CD14-positive monocyte (primary cell): ENCODE measurements around the gene KIF16B. TPM values are rescaled to one million over a fixed set of nuclear protein-coding genes. Genes with fewer than 3 reads are reported as not detected.

Experiments used
- DNase-seq, 3 donors: peaks; one replicate each; pipeline ENCODE4 v3.0.0-alpha.2; 2011 to 2022
- H2AFZ ChIP-seq: 2 replicates; pipeline ENCODE4 v1.6.0; 2012; ENCODE audit warnings: mild to moderate bottlenecking, low read depth, low read length, inconsistent platforms; ENCODE audit not compliant: insufficient read depth, poor library complexity, severe bottlenecking
- H3K27ac ChIP-seq, 2 donors: 1 replicate in 1 of 2; 2 replicates in 1 of 2; pipeline ENCODE4 v1.5.1; 2012 to 2013; ENCODE audit warnings: low read length in 2 of 2, control low read depth in 1 of 2, inconsistent platforms in 1 of 2, low read depth in 1 of 2, mild to moderate bottlenecking in 1 of 2
- H3K27me3 ChIP-seq, 2 donors: one replicate each; pipeline versions ENCODE4 v1.6.0 to v1.6.1; 2011 to 2013; ENCODE audit warnings: low read length in 2 of 2; ENCODE audit not compliant: control insufficient read depth in 2 of 2, insufficient read depth in 2 of 2
- H3K36me3 ChIP-seq, 2 donors: replicated peaks in 1 of 2; 1 replicate in 1 of 2; 2 replicates in 1 of 2; pipeline versions ENCODE4 v1.5.1 to v1.6.1; 2012 to 2013; ENCODE audit warnings: low read length in 2 of 2, control low read depth in 1 of 2, inconsistent platforms in 1 of 2, mild to moderate bottlenecking in 1 of 2; ENCODE audit not compliant: insufficient read depth in 2 of 2, control insufficient read depth in 1 of 2
- H3K4me1 ChIP-seq, 2 donors: 1 replicate in 1 of 2; 2 replicates in 1 of 2; pipeline versions ENCODE4 v1.5.1 to v1.6.1; 2012 to 2013; ENCODE audit warnings: low read length in 2 of 2, control low read depth in 1 of 2, inconsistent platforms in 1 of 2, mild to moderate bottlenecking in 1 of 2, moderate library complexity in 1 of 2; ENCODE audit not compliant: insufficient read depth in 2 of 2, control insufficient read depth in 1 of 2
- H3K4me2 ChIP-seq: replicated peaks from 2 replicates; pipeline ENCODE3; 2012; ENCODE audit warnings: low read length, moderate library complexity, mild to moderate bottlenecking; ENCODE audit not compliant: poor library complexity, severe bottlenecking; ENCODE audit errors: extremely low read depth
- H3K4me3 ChIP-seq, 3 experiments: fragments of 200-600 bp in 1 of 3; sonication (generic) in 1 of 3; replicated peaks in 1 of 3; 1 replicate in 2 of 3; 2 replicates in 1 of 3; pipeline ENCODE4 v1.5.1; 2011 to 2013; ENCODE audit warnings: low read length in 3 of 3, mild to moderate bottlenecking in 3 of 3, control low read depth in 2 of 3, low read depth in 2 of 3, inconsistent platforms in 1 of 3, moderate library complexity in 1 of 3
- H3K79me2 ChIP-seq: 2 replicates; pipeline ENCODE4 v1.6.0; 2012; ENCODE audit warnings: mild to moderate bottlenecking, control low read depth, inconsistent platforms, low read length, moderate library complexity; ENCODE audit not compliant: insufficient read depth
- H3K9ac ChIP-seq: 2 replicates; pipeline ENCODE4 v1.6.0; 2017; ENCODE audit warnings: low read length, mild to moderate bottlenecking; ENCODE audit not compliant: insufficient read depth, poor library complexity, severe bottlenecking
- H3K9me3 ChIP-seq, 2 donors: replicated peaks in 1 of 2; 1 replicate in 1 of 2; 2 replicates in 1 of 2; pipeline versions ENCODE4 v1.5.1 to v1.6.1; 2012 to 2013; ENCODE audit warnings: low read length in 2 of 2, control low read depth in 1 of 2; ENCODE audit not compliant: control insufficient read depth in 1 of 2, insufficient read depth in 1 of 2
- H4K20me1 ChIP-seq: 2 replicates; pipeline ENCODE4 v1.6.0; 2012; ENCODE audit warnings: mild to moderate bottlenecking, low read length, control low read depth, moderate library complexity; ENCODE audit not compliant: insufficient read depth
- H3K27ac Mint-ChIP-seq, 7 donors: one replicate each; pipeline ENCODE4 v1.8.0; 2020; ENCODE audit warnings: mild to moderate bottlenecking in 7 of 7, mixed read lengths in 7 of 7, moderate library complexity in 6 of 7, inconsistent platforms in 2 of 7
- H3K27me3 Mint-ChIP-seq, 3 donors: one replicate each; pipeline ENCODE4 v1.8.0; 2021 to 2022; ENCODE audit warnings: low read depth in 3 of 3, mild to moderate bottlenecking in 3 of 3, mixed read lengths in 3 of 3, moderate library complexity in 3 of 3, inconsistent platforms in 1 of 3
- H3K36me3 Mint-ChIP-seq, 2 donors: one replicate each; pipeline ENCODE4 v1.8.0; 2020; ENCODE audit warnings: mixed read lengths in 2 of 2, inconsistent platforms in 1 of 2, mild to moderate bottlenecking in 1 of 2
- H3K4me1 Mint-ChIP-seq: one replicate; pipeline ENCODE4 v1.8.0; 2020; ENCODE audit warnings: mild to moderate bottlenecking, mixed read lengths
- H3K4me3 Mint-ChIP-seq, 2 donors: one replicate each; pipeline ENCODE4 v1.8.0; 2020; ENCODE audit warnings: mild to moderate bottlenecking in 2 of 2, mixed read lengths in 2 of 2, moderate library complexity in 1 of 2
- H3K9me3 Mint-ChIP-seq, 7 donors: one replicate each; pipeline ENCODE4 v1.8.0; 2020 to 2022; ENCODE audit warnings: mixed read lengths in 7 of 7, mild to moderate bottlenecking in 6 of 7, moderate library complexity in 6 of 7, inconsistent platforms in 2 of 7
- CTCF ChIP-seq: fragments of 200-600 bp; IDR thresholded peaks from one replicate; pipeline ENCODE4 v1.8.0; 2022; ENCODE audit warnings: antibody characterized with exemption, mild to moderate bottlenecking
- WGBS: methylation state at CpG from one replicate; pipeline ENCODE4 v1.1.5; 2013; ENCODE audit warnings: missing lambda C conversion rate; ENCODE audit not compliant: insufficient coverage; 5-methylcytosine and 5-hydroxymethylcytosine counted together
- intact Hi-C, 2 donors: fragments of 100-400 bp; cut with micrococcal nuclease; formaldehyde crosslinking; loops; one replicate each; pipeline versions ENCODE4 v1.15.0 to v1.15.1; 2023
- polyA plus RNA-seq, 3 donors: library from polyadenylated mRNA; depleted of rRNA in 1 of 3; unstranded in 2 of 3; stranded (reverse) in 1 of 3; fragments of 300-500 nt in 2 of 3; fragments of >200 nt in 1 of 3; fragmentation: Illumina TruSeq in 2 of 3; gene quantifications; 1 replicate in 2 of 3; 2 replicates in 1 of 3; pipeline ENCODE4 v1.2.3, GENCODE V29; 2012 to 2021

The KIF16B gene
- polyA plus RNA-seq, 3 donors = 0.89 to 2.9 (median 2.8) TPM

DNA sequence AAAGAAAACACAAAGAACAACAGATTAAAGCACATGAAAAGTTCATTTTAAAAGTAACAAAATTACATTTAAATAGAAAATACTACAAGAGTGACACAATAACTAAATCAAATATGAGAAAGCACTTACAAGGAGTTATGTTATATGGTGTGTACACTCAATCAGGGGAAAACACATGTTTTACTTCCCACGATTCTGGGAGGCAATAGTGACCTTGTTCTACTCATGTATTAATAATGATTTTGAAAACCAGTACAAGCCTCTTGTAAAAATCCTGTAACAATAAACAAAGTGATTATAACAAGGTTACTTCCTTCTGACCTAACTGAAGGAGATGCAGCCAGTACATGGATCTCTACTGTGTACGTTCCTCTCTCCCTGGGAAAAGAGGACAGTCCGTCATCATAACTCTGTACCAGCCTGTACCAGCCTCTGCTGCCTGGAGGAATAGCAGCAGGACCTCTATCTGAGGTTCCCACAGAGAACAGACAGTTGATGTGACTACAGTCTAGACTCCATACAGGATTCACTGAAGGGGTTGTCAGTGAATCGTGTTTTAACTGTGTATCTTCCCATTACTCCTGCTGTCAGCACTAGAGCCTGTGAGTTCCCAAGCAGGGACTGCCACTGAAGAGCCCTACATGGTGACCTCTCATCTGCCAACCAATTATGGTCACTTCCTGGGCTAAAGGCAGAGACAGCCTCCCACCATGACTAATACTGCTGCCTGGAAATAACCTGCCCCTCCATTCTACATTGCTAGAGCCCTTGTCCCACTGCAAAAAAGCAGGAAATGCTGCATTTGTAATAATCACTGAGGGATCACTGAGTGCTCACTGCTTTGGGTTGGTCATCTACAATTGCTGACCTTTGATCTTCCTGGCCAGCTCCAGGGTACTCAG lies 149.7 kb downstream of the KIF16B start:
- Histone ChIP-seq H3K27me3 (no peaks in the 10 kb centered on the region), H3K27ac (no peak overlapping the region), H3K36me3 (peaks cover 7 to 38% of the 10 kb centered on the region in 2 donors), H3K9ac (no peak overlapping the region), H3K4me1 (no peaks in the 10 kb centered on the region), H4K20me1 (no peaks in the 10 kb centered on the region), H3K79me2 (no peaks in the 10 kb centered on the region), H3K4me3 (no peak overlapping the region), H3K9me3 (peaks cover 0 to 6% of the 10 kb centered on the region in 2 donors), H3K4me2 (no peak overlapping the region), H2AFZ (no peak overlapping the region)
- H3K9me3 Mint-ChIP-seq = peaks cover 4 to 26% (median 7%) of the 10 kb centered on the region in 7 donors
- no peak overlapping the region for H3K27ac Mint-ChIP-seq
- no peaks in the 10 kb centered on the region for H3K4me1 Mint-ChIP-seq
- H3K4me3 Mint-ChIP-seq = no peak overlapping the region
- peaks cover 0 to 5% (median 1%) of the 10 kb centered on the region in 3 donors for H3K27me3 Mint-ChIP-seq
- intact Hi-C loops = no loop called here
- TF ChIP-seq CTCF = no peak
- WGBS = 94% methylated on average over 2 of the region's 4 CpGs
- H3K36me3 Mint-ChIP-seq = peaks cover 35 to 54% of the 10 kb centered on the region in 2 donors
- DNase-seq = no peak

DNA sequence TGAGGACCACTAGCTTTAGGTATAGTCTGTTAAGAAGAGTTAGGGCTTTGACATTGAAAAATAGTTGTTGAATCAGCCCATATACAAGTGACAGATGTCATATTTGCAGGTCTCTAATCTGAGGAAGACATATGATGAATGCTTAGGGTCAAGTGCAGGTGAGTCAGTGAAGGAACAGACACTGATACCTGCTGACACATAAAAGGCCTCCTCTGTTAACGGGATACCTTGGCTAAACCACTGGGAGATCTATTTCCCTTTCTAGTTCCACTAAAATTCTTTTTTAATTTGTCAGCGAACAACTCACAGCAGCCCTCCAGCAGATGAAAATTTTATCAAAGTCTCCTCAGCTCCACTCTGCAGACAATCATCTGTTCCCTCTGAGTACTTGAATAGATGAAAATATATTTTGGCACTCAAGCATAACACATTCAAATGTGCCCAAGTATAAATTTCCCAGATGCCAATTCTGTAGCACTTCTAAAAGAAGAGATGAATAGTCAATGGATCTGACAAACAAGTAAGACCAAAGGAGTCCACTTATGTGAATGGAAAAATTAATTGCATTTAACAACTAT lies 154.0 kb downstream of the KIF16B start:
- Histone ChIP-seq H3K4me2 (no peak overlapping the region), H2AFZ (no peak overlapping the region), H3K27me3 (no peaks in the 10 kb centered on the region), H3K36me3 (peaks cover 4 to 7% of the 10 kb centered on the region in 2 donors), H3K27ac (no peak overlapping the region), H3K4me1 (no peaks in the 10 kb centered on the region), H3K79me2 (no peaks in the 10 kb centered on the region), H3K4me3 (no peak overlapping the region), H3K9me3 (no peaks in the 10 kb centered on the region), H4K20me1 (no peaks in the 10 kb centered on the region), H3K9ac (no peak overlapping the region)
- Mint-ChIP-seq H3K27me3 (peaks cover 0 to 1% (median under 1%) of the 10 kb centered on the region in 3 donors), H3K36me3 (peaks cover 15 to 42% of the 10 kb centered on the region in 2 donors), H3K4me1 (peaks cover 4% of the 10 kb centered on the region), H3K27ac (no peak overlapping the region), H3K9me3 (peaks cover 0 to 9% (median 4%) of the 10 kb centered on the region in 7 donors), H3K4me3 (no peak overlapping the region)
- no peak for TF ChIP-seq CTCF
- WGBS = 80% methylated on average over 1 of the region's 2 CpGs
- intact Hi-C loops = no loop called here
- no peak for DNase-seq
